ENCODE data around the gene CEP78. TPM values are rescaled to one million over a fixed set of nuclear protein-coding genes. Genes with fewer than 3 reads are reported as not detected.

CEP78 gene
- total RNA-seq, 1 donor from 2014 or later = 35.6 TPM

DNA sequence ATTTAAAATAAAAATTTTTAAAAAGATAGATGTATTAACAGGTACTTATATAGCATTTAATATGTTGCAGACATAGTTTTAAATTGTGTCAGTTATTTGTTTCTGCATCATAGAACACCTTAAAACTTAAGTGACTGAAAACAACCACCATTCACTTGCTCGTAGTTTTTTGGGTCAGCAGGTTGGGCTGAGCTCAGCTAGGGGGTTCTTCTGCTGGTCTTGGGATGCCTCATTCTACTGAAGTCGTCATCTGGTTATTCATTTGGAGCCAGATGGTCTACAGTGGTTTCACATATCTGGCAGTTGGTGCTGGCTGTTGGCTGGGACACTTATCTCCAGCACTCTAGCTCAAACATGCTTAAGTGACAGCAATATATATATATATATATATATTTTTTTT, 90.7 kb downstream of the CEP78 start:
- intact Hi-C loops (cut with micrococcal nuclease) = no loop called here

Other genes with a start within 250 kb of the CEP78 start
- gene GNAQ, start 204.3 kb upstream of the CEP78 start, total RNA-seq = 57.7 TPM in 2 replicates
- gene PSAT1, start 61.0 kb downstream of the CEP78 start, total RNA-seq = 61.5 and 65.4 TPM in 2 replicates